Femur (tissue), 1 donor: ENCODE data around the gene MMEL1.
"Not testable (repeated sequence)": the region's sequence is repeated elsewhere in the genome, so short reads cannot be mapped to it uniquely, and the experiment has no call there.

Source experiments
- DNase-seq: peaks from one replicate; pipeline ENCODE4 v3.0.0-alpha.2; 2017

The MMEL1 gene

GRCh38 chr1:2632561-2633361, at the start of gene MMEL1:
Gene MMEL1, minus strand, starts transcription at chr1:2633016. Its CDS starts 3,532 bp downstream, at chr1:2629484.
- DNase-seq, result no peak

- not testable (repeated sequence) for DNase-seq
Observed at GRCh38 chr1:2676726-2677125, 43.9 kb upstream of the MMEL1 start.

- not testable (repeated sequence) for DNase-seq
Observed at GRCh38 chr1:2671656-2672055, 38.8 kb upstream of the MMEL1 start.

DNA sequence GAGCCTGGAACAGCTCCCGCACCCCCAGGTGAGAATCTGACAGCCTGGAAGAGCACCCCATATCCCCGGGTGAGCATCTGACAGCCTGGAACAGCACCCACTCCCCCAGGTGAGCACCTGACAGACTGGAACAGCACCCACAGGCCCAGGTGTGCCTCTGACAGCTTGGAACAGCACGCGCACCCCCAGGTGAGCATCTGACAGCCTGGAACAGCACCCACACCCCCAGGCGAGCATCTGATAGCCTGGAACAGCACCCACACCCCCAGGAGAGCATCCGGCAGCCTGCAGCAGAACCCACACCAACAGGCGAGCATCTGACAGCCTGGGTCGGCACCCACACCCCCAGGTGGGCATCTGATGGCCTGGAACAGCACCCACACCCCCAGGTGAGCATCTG, 27.0 kb upstream of the MMEL1 start:
- DNase-seq, result not testable (repeated sequence)

GRCh38 chr1:2657909-2658308, 25.1 kb upstream of the MMEL1 start:
- not testable (repeated sequence) for DNase-seq

GRCh38 chr1:2657124-2657523, 24.3 kb upstream of the MMEL1 start:
- DNase-seq, result not testable (repeated sequence)

- DNase-seq, result not testable (repeated sequence)
Observed at GRCh38 chr1:2655598-2656434, 23.0 kb upstream of the MMEL1 start.

GRCh38 chr1:2654443-2654948, 21.7 kb upstream of the MMEL1 start:
- not testable (repeated sequence) for DNase-seq

- not testable (repeated sequence) for DNase-seq
Observed at GRCh38 chr1:2653741-2654442, 21.1 kb upstream of the MMEL1 start.

- DNase-seq, result not testable (repeated sequence)
Observed at GRCh38 chr1:2652926-2653571, 20.2 kb upstream of the MMEL1 start.

DNA sequence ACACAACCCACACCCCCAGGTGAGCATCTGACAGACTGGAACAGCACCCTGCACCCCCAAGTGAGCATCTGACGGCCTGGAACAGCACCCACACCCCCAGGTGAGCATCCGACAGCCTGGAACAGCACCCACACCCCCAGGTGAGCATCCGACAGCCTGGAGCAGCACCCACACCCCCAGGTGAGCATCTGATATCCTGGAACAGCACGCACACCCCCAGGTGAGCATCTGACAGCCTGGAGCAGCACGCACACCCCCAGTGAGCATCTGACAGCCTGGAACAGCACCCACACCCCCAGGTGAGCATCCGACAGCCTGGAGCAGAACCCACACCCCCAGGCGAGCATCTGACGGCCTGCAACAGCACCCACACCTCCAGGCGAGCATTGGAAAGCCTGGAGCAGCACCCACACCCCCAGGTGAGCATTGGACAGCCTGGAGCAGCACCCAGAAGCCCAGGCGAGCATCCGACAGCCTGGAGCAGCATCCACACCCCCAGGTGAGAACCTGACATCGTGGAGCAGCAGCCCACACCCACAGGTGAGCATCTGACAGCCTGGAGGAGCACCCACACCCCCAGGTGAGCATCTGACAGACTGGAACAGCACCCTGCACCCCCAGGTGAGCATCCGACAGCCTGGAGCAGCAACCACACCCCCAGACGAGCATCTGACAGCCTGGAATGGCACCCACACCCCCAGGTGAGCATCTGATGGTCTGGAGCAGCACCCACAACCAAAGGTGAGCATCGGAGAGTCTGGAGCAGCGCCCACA, 19.5 kb upstream of the MMEL1 start:
- DNase-seq, result not testable (repeated sequence)

- DNase-seq, result no peak
Observed at GRCh38 chr1:2650967-2651645, 18.3 kb upstream of the MMEL1 start.

DNA sequence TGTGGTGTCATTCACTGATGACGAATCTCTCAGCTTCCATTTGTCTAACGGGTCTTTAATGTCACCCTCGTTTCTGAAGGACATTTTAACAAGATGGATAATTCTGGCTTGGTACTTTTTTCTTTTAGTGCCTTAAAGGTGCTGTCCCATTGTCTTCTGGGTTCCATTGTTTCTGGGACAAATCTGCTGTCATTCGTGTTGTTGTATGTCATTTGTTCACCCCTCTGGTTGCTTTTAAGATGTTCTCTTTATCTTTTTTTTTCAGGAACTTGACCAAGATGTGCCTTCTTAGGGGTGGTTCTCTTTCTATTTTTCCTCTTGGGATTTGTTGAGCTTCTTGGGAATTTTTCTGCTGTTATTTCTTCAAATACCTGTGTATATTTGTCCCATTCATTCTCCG, 14.0 kb upstream of the MMEL1 start:
- no peak for DNase-seq

GRCh38 chr1:2645776-2646175, 13.0 kb upstream of the MMEL1 start:
- no peak for DNase-seq

GRCh38 chr1:2645143-2645542, 12.3 kb upstream of the MMEL1 start:
- no peak for DNase-seq

DNA sequence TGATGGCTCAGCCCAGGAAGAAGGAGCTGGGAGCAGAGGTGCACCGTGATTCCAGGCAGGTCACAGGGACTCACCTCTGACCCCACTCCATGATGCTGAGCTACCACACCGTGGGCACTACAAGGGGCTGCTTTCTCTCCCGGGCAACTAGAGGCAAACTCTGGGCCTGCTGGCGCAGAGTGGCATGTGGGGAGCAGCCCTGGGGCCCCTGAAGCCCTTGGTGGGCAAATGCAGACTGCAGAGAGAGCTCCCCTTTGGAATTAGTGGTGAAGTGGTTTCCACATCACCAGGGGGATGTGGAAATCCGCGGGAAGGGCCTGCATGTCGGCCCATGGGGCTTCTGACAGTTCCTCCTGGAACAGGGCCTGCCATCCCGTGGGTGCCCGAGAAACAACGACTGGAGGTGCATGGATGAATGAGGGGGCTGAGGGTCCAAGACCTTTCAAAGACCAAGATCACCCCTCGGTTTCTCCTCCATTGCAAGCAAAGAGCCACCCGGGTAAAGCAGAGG, 11.8 kb upstream of the MMEL1 start:
- no peak for DNase-seq

DNA sequence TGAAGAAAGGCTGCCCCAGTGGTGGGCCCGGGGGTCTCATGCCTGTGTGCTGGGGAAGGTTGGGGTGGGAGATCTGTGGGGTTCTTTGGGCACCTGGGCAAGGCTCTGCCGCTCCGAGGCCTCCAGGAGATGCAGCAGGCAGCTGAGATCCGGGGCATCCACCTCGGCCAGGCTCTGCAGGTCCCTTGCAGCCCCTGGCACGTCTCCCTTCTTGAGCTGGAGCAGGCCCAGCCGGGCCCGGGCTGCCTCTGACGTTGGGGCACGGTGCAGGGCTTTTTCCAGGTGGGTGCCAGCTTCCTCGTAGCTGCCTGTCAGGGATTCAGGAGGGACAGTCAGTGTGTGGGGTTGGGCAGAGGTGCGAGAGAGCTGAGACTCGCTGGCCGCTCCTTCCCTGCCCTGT, 11.4 kb upstream of the MMEL1 start:
- no peak for DNase-seq

DNA sequence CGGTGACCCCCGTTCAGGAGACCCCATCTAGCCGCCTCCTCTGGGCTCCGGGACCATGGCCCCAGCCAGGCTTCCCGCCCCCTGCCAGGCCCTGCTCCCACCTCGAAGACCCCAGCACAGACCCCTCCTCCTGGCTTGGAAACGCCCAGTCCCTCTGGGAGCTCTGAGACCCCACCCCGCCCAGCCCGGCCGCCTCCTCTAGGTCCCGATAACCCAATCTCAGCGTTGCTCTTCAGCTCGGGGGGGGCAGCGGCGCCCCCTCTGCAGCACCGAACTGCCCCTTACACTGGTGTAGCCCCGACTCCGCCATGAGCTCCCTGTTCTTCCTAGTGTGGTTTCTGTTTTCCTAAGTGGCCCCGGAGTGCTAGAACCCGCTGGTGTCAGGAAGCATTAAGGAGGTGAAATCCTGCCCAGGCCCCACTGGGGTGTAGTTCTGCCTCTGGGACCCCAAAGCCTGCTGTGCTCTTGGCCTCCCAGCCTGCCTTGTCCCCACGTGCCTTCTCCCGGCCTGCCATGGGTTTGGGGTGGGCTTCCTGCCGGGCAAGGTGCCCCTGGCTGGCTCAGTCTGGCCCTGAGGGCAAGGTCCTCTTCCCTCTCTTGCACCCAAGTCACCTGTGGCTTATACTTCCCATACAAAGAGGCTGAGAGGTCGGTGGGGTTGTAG, 10.7 kb upstream of the MMEL1 start:
- no peak for DNase-seq

GRCh38 chr1:2642560-2643413, 10.0 kb upstream of the MMEL1 start:
- peak; percentile 97 for DNase-seq
